K562 (cell line): ENCODE measurements around the gene SAMD8.

Experiments
- KDM1A ChIP-seq, 2 experiments: fragments of 450-650 bp; IDR thresholded peaks; 2 replicates each; pipeline ENCODE4 v1.6.1; 2016; ENCODE audit warnings: mild to moderate bottlenecking in 2 of 2
- ZFX ChIP-seq: sonication (generic); formaldehyde crosslinking; IDR thresholded peaks from 2 replicates; pipeline ENCODE4 v1.8.0; 2022; ENCODE audit warnings: mild to moderate bottlenecking, missing genetic modification reagents, moderate library complexity
- TF ChIP-seq, protein P1 (sequence below), 3 experiments: IDR thresholded peaks in 2 of 3; conservative IDR thresholded peaks in 1 of 3; 2 replicates each; pipeline ENCODE4 v1.5.1; 2011 to 2012; ENCODE audit warnings: low read length in 3 of 3, mild to moderate bottlenecking in 3 of 3, control low read depth in 2 of 3, improper control_type of control experiment in 1 of 3, inconsistent platforms in 1 of 3, low read depth in 1 of 3, mixed read lengths in 1 of 3, moderate library complexity in 1 of 3; ENCODE audit not compliant: insufficient read depth in 2 of 3

DNA sequence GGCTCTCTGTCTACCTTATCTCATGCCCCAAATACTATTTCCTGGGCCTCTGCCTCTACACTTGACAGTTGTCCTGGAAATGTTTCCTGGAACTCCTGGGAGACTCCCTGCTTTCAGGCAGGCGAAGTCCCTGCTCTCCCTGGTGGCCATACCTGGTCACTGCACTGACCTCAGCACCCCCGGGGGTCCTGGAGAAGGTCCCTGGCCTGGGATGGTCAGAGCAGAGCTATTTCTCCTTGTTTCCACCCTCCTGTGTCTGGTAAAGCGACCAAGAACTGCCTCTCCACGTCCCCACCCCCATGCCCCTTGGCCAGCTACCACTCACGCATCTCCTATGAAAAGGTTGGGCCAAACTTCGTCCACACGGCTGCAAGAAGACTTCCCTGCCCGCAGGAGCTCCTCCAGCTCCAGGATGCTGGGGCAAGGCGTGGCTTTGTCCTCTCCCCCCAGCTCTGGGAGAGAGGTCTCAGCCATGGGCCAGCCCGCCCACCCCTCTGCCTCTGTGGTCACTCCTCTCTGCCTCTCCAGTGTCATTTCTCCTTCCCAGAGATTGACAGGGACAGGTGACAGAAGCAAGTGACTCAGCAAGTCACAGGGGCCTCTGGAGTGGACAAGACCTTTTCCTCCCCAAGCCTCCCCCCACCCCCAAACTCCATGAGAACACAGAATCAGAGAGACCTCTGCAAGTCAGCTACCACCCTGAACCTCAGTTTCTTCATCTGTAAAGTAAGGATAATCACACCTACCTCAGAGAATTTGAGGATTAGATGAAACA lies 2.6 kb upstream of the SAMD8 start:
- TF ChIP-seq, protein P1, sequence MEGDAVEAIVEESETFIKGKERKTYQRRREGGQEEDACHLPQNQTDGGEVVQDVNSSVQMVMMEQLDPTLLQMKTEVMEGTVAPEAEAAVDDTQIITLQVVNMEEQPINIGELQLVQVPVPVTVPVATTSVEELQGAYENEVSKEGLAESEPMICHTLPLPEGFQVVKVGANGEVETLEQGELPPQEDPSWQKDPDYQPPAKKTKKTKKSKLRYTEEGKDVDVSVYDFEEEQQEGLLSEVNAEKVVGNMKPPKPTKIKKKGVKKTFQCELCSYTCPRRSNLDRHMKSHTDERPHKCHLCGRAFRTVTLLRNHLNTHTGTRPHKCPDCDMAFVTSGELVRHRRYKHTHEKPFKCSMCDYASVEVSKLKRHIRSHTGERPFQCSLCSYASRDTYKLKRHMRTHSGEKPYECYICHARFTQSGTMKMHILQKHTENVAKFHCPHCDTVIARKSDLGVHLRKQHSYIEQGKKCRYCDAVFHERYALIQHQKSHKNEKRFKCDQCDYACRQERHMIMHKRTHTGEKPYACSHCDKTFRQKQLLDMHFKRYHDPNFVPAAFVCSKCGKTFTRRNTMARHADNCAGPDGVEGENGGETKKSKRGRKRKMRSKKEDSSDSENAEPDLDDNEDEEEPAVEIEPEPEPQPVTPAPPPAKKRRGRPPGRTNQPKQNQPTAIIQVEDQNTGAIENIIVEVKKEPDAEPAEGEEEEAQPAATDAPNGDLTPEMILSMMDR (IDR thresholded peaks at IDR 0.05 in 2 of 3, conservative IDR thresholded peaks at IDR 0.05 in 1 of 3; ENCODE audit: insufficient read depth in 2 of 3, low read depth in 1 of 3, low read length in 3 of 3) = peak; percentile 66 to 95 (median 77)
- peak; percentile 62 for TF ChIP-seq ZFX (CRISPR knock-in tag)
- no peak; a peak in 1 of 4 replicates for TF ChIP-seq KDM1A (IDR thresholded peaks at IDR 0.05)
